ENCODE data around the gene MAP2K7.

- TF ChIP-seq CTCF (IDR thresholded peaks at IDR 0.05) (no peak), STAT6 (CRISPR knock-in tag; conservative IDR thresholded peaks at IDR 0.05; ENCODE audit: low read depth) (no peak), MAX (CRISPR knock-in tag; IDR thresholded peaks at IDR 0.05) (no peak), USF2 (CRISPR knock-in tag; IDR thresholded peaks at IDR 0.05) (no peak), NFYB (CRISPR knock-in tag; conservative IDR thresholded peaks at IDR 0.05; ENCODE audit: low read depth) (no peak), SMAD3 (CRISPR knock-in tag; IDR thresholded peaks at IDR 0.05; ENCODE audit: borderline replicate concordance) (no peak), NFE2L1 (CRISPR knock-in tag; IDR thresholded peaks at IDR 0.05) (no peak), USF1 (CRISPR knock-in tag; IDR thresholded peaks at IDR 0.05) (no peak), ZNF532 (CRISPR knock-in tag; IDR thresholded peaks at IDR 0.05; ENCODE audit: borderline replicate concordance) (no peak), TEAD4 (CRISPR knock-in tag; IDR thresholded peaks at IDR 0.05) (no peak), TEAD1 (CRISPR knock-in tag; IDR thresholded peaks at IDR 0.05) (no peak), PREB (CRISPR knock-in tag; IDR thresholded peaks at IDR 0.05; ENCODE audit: borderline replicate concordance) (no peak), PRDM15 (CRISPR knock-in tag; IDR thresholded peaks at IDR 0.05) (no peak), ELF4 (CRISPR knock-in tag; IDR thresholded peaks at IDR 0.05; ENCODE audit: low read depth) (no peak)
Observed at GRCh38 chr19:7905268-7905667, 1.6 kb downstream of the MAP2K7 start.
